ENCODE data around the gene FAM171A1. TPM values are rescaled to one million over a fixed set of nuclear protein-coding genes. Genes with fewer than 3 reads are reported as not detected.

Gene FAM171A1
- polyA plus RNA-seq (2013, experiment 1 of 2): 43.4 TPM
- polyA plus RNA-seq (2013, experiment 2 of 2): 42.7 TPM

GRCh38 chr10:15370856-15371701, at the start of gene FAM171A1:
TSS of gene FAM171A1 (minus strand) at chr10:15371289. CDS start at chr10:15371052, 237 bp downstream.
- Histone ChIP-seq H3K9ac (ENCODE audit: low read depth, low read length, poor library complexity) (peak within 1 kb of the TSS; percentile 83), H2BK120ac (ENCODE audit: low read depth, low read length) (no peak within 1 kb of the TSS), H3K18ac (ENCODE audit: low read length) (peak within 1 kb of the TSS; percentile 96), H3K36me3 (replicated peaks in 1 of 2; ENCODE audit: control insufficient read depth in 2 of 2, insufficient read depth in 2 of 2, low read length in 2 of 2) (no peaks in the 10 kb centered on the region), H3K4me2 (ENCODE audit: insufficient read depth, low read length, poor library complexity, severe bottlenecking) (peak within 1 kb of the TSS; percentile 75), H2AK5ac (ENCODE audit: low read depth, low read length) (no peak within 1 kb of the TSS), H3K23ac (ENCODE audit: low read depth, low read length, poor library complexity) (no peak within 1 kb of the TSS), H3K4me1 (ENCODE audit: control insufficient read depth in 2 of 2, insufficient read depth in 1 of 2, low read depth in 1 of 2, low read length in 2 of 2) (peaks cover 0 to 3% of the 10 kb centered on the region in 2 donors), H2BK15ac (ENCODE audit: low read length) (no peak within 1 kb of the TSS), H2BK5ac (ENCODE audit: low read length) (peak within 1 kb of the TSS; percentile 58), H3K4ac (ENCODE audit: low read length) (no peak within 1 kb of the TSS), H3K9me3 (replicated peaks in 1 of 2; ENCODE audit: control insufficient read depth in 2 of 2, insufficient read depth in 1 of 2, low read depth in 1 of 2, low read length in 2 of 2) (no peaks in the 10 kb centered on the region), H4K91ac (ENCODE audit: low read depth, low read length, poor library complexity) (no peak within 1 kb of the TSS), H3K27me3 (ENCODE audit: control insufficient read depth in 3 of 3, insufficient read depth in 3 of 3, low read depth in 1 of 3, low read length in 3 of 3) (peaks cover 0 to 9% (median 1%) of the 10 kb centered on the region in 3 experiments), H2BK12ac (ENCODE audit: low read length) (no peak within 1 kb of the TSS), H3K27ac (replicated peaks; ENCODE audit: low read length) (peak within 1 kb of the TSS; percentile 42), H3K4me3 (ENCODE audit: low read length in 2 of 2) (peak within 1 kb of the TSS; percentile 57 to 96), H2AFZ (ENCODE audit: low read length) (peak within 1 kb of the TSS; percentile 94), H3K14ac (ENCODE audit: low read length) (no peak within 1 kb of the TSS), H4K8ac (ENCODE audit: low read depth, low read length) (no peak within 1 kb of the TSS), H3K79me1 (ENCODE audit: low read depth, low read length) (no peaks in the 10 kb centered on the region)
- DNase-seq (ENCODE audit: low spot score): peak; percentile 56
- WGBS, 2 donors (ENCODE audit: extremely low coverage in 2 of 2, insufficient read length in 2 of 2, insufficient replicate concordance in 1 of 2): no CpG with 5 or more reads among the region's 115 CpGs

GRCh38 chr10:15420858-15421257, 49.8 kb upstream of the FAM171A1 start:
- Histone ChIP-seq H3K4ac (ENCODE audit: low read length) (no peak overlapping the region), H3K9ac (ENCODE audit: low read depth, low read length, poor library complexity) (no peak overlapping the region), H3K27me3 (ENCODE audit: control insufficient read depth in 3 of 3, insufficient read depth in 3 of 3, low read depth in 1 of 3, low read length in 3 of 3) (no peaks in the 10 kb centered on the region), H2AFZ (ENCODE audit: low read length) (no peak overlapping the region), H4K8ac (ENCODE audit: low read depth, low read length) (no peak overlapping the region), H3K4me3 (ENCODE audit: low read length in 2 of 2) (no peak overlapping the region), H3K36me3 (replicated peaks in 1 of 2; ENCODE audit: control insufficient read depth in 2 of 2, insufficient read depth in 2 of 2, low read length in 2 of 2) (no peaks in the 10 kb centered on the region), H3K4me2 (ENCODE audit: insufficient read depth, low read length, poor library complexity, severe bottlenecking) (no peak overlapping the region), H2BK15ac (ENCODE audit: low read length) (no peak overlapping the region), H3K79me1 (ENCODE audit: low read depth, low read length) (no peaks in the 10 kb centered on the region), H3K27ac (replicated peaks; ENCODE audit: low read length) (no peak overlapping the region), H3K23ac (ENCODE audit: low read depth, low read length, poor library complexity) (no peak overlapping the region), H4K91ac (ENCODE audit: low read depth, low read length, poor library complexity) (no peak overlapping the region), H2BK120ac (ENCODE audit: low read depth, low read length) (no peak overlapping the region), H2BK5ac (ENCODE audit: low read length) (no peak overlapping the region), H3K18ac (ENCODE audit: low read length) (no peak overlapping the region), H2AK5ac (ENCODE audit: low read depth, low read length) (no peak overlapping the region), H3K4me1 (ENCODE audit: control insufficient read depth in 2 of 2, insufficient read depth in 1 of 2, low read depth in 1 of 2, low read length in 2 of 2) (no peaks in the 10 kb centered on the region), H3K14ac (ENCODE audit: low read length) (no peak overlapping the region), H2BK12ac (ENCODE audit: low read length) (no peak overlapping the region), H3K9me3 (replicated peaks in 1 of 2; ENCODE audit: control insufficient read depth in 2 of 2, insufficient read depth in 1 of 2, low read depth in 1 of 2, low read length in 2 of 2) (no peaks in the 10 kb centered on the region)
- no CpG with 5 or more reads among the region's 4 CpGs for WGBS, 2 donors (ENCODE audit: extremely low coverage in 2 of 2, insufficient read length in 2 of 2, insufficient replicate concordance in 1 of 2)
- no peak for DNase-seq (ENCODE audit: low spot score)

- Histone ChIP-seq H4K91ac (ENCODE audit: low read depth, low read length, poor library complexity) (no peak overlapping the region), H4K8ac (ENCODE audit: low read depth, low read length) (no peak overlapping the region), H3K4me2 (ENCODE audit: insufficient read depth, low read length, poor library complexity, severe bottlenecking) (no peak overlapping the region), H3K79me1 (ENCODE audit: low read depth, low read length) (no peaks in the 10 kb centered on the region), H2BK120ac (ENCODE audit: low read depth, low read length) (no peak overlapping the region), H3K23ac (ENCODE audit: low read depth, low read length, poor library complexity) (no peak overlapping the region), H2AK5ac (ENCODE audit: low read depth, low read length) (no peak overlapping the region), H3K27me3 (ENCODE audit: control insufficient read depth in 3 of 3, insufficient read depth in 3 of 3, low read depth in 1 of 3, low read length in 3 of 3) (no peaks in the 10 kb centered on the region), H3K4ac (ENCODE audit: low read length) (no peak overlapping the region), H3K4me3 (ENCODE audit: low read length in 2 of 2) (no peak overlapping the region), H2BK12ac (ENCODE audit: low read length) (no peak overlapping the region), H3K18ac (ENCODE audit: low read length) (no peak overlapping the region), H2BK15ac (ENCODE audit: low read length) (no peak overlapping the region), H3K36me3 (replicated peaks in 1 of 2; ENCODE audit: control insufficient read depth in 2 of 2, insufficient read depth in 2 of 2, low read length in 2 of 2) (no peaks in the 10 kb centered on the region), H3K4me1 (ENCODE audit: control insufficient read depth in 2 of 2, insufficient read depth in 1 of 2, low read depth in 1 of 2, low read length in 2 of 2) (no peaks in the 10 kb centered on the region), H3K9me3 (replicated peaks in 1 of 2; ENCODE audit: control insufficient read depth in 2 of 2, insufficient read depth in 1 of 2, low read depth in 1 of 2, low read length in 2 of 2) (no peaks in the 10 kb centered on the region), H2AFZ (ENCODE audit: low read length) (no peak overlapping the region), H3K14ac (ENCODE audit: low read length) (no peak overlapping the region), H3K27ac (replicated peaks; ENCODE audit: low read length) (no peak overlapping the region), H3K9ac (ENCODE audit: low read depth, low read length, poor library complexity) (no peak overlapping the region), H2BK5ac (ENCODE audit: low read length) (no peak overlapping the region)
- peak; percentile 30 for DNase-seq (ENCODE audit: low spot score)
- WGBS, 2 donors (ENCODE audit: extremely low coverage in 2 of 2, insufficient read length in 2 of 2, insufficient replicate concordance in 1 of 2): no CpG with 5 or more reads among the region's 3 CpGs
Observed at GRCh38 chr10:15419279-15419874, 48.3 kb upstream of the FAM171A1 start.

- Histone ChIP-seq H2BK5ac (ENCODE audit: low read length) (no peak overlapping the region), H2AK5ac (ENCODE audit: low read depth, low read length) (no peak overlapping the region), H4K8ac (ENCODE audit: low read depth, low read length) (no peak overlapping the region), H3K18ac (ENCODE audit: low read length) (no peak overlapping the region), H3K36me3 (replicated peaks in 1 of 2; ENCODE audit: control insufficient read depth in 2 of 2, insufficient read depth in 2 of 2, low read length in 2 of 2) (no peaks in the 10 kb centered on the region), H2BK12ac (ENCODE audit: low read length) (no peak overlapping the region), H3K23ac (ENCODE audit: low read depth, low read length, poor library complexity) (no peak overlapping the region), H3K79me1 (ENCODE audit: low read depth, low read length) (no peaks in the 10 kb centered on the region), H3K9ac (ENCODE audit: low read depth, low read length, poor library complexity) (no peak overlapping the region), H3K4ac (ENCODE audit: low read length) (no peak overlapping the region), H3K4me3 (ENCODE audit: low read length in 2 of 2) (no peak overlapping the region), H3K14ac (ENCODE audit: low read length) (no peak overlapping the region), H3K27me3 (ENCODE audit: control insufficient read depth in 3 of 3, insufficient read depth in 3 of 3, low read depth in 1 of 3, low read length in 3 of 3) (no peaks in the 10 kb centered on the region), H3K9me3 (replicated peaks in 1 of 2; ENCODE audit: control insufficient read depth in 2 of 2, insufficient read depth in 1 of 2, low read depth in 1 of 2, low read length in 2 of 2) (no peaks in the 10 kb centered on the region), H3K27ac (replicated peaks; ENCODE audit: low read length) (no peak overlapping the region), H3K4me2 (ENCODE audit: insufficient read depth, low read length, poor library complexity, severe bottlenecking) (no peak overlapping the region), H4K91ac (ENCODE audit: low read depth, low read length, poor library complexity) (no peak overlapping the region), H3K4me1 (ENCODE audit: control insufficient read depth in 2 of 2, insufficient read depth in 1 of 2, low read depth in 1 of 2, low read length in 2 of 2) (no peaks in the 10 kb centered on the region), H2BK15ac (ENCODE audit: low read length) (no peak overlapping the region), H2BK120ac (ENCODE audit: low read depth, low read length) (no peak overlapping the region), H2AFZ (ENCODE audit: low read length) (no peak overlapping the region)
- WGBS, 2 donors (ENCODE audit: extremely low coverage in 2 of 2, insufficient read length in 2 of 2, insufficient replicate concordance in 1 of 2): no CpG with 5 or more reads among the region's 1 CpG
- DNase-seq (ENCODE audit: low spot score): no peak
Observed at GRCh38 chr10:15416034-15416433, 44.9 kb upstream of the FAM171A1 start.

All from neuronal stem cell (in vitro differentiated cells).